HCT116 (cell line): Measurements from ENCODE around the gene RPL10A. TPM values are rescaled to one million over a fixed set of nuclear protein-coding genes. Genes with fewer than 3 reads are reported as not detected.
A peak's percentile ranks its signal among the peaks of the same experiment; 100 is the strongest.

Experiments used
- ATAC-seq: fragments of 200-7000 bp; cut with Tn5 transposase; 2 replicates; pipeline ENCODE4 v1.9.1; 2020; ENCODE audit warnings: mild to moderate bottlenecking, moderate library complexity
- BruUV-seq: library from RNA; stranded (reverse); fragments of 400-500 nt; replicated peaks from 2 replicates; lab custom pipeline; 2021; lab: Mats Ljungman, UMichigan
- CTCF ChIA-PET: fragments of 300-600 bp; sonication (Branson Sonifier 250); formaldehyde crosslinking; loops from one replicate; lab custom pipeline; 2021; ENCODE audit warnings: antibody characterized with exemption; lab: Charles Lee
- POLR2A ChIA-PET: fragments of 300-600, 350-600 bp; sonication (Branson Sonifier 250); formaldehyde crosslinking; loops from one replicate; lab custom pipeline; 2021; ENCODE audit warnings: antibody characterized with exemption; lab: Charles Lee
- RAD21 ChIA-PET, 2 experiments: fragments of 300-600 bp; sonication (Branson Sonifier 250); formaldehyde crosslinking; loops; one replicate each; lab custom pipeline; 2023; ENCODE audit warnings: low total read pairs in 2 of 2; ENCODE audit not compliant: uncharacterized antibody in 2 of 2, unreplicated experiment in 2 of 2, low non-redundant PET in 1 of 2; lab: Charles Lee
- DNase-seq: peaks from one replicate; pipeline ENCODE4 v3.0.0-alpha.2; 2010; ENCODE audit warnings: low read depth, low spot score
- H2AFZ ChIP-seq: fragments of 200-600 bp; shearing (Covaris generic), sonication (generic); 2 replicates; pipeline ENCODE4 v1.6.1; 2017; ENCODE audit warnings: low read depth, mixed run types, mixed read lengths, antibody characterized with exemption, low read length; ENCODE audit not compliant: poor library complexity, severe bottlenecking
- H3K27ac ChIP-seq: 2 replicates; pipeline ENCODE4 v1.5.1; 2012; ENCODE audit warnings: low read depth, low read length
- H3K27me3 ChIP-seq: fragments of 200-600 bp; sonication (generic); 2 replicates; pipeline ENCODE4 v1.6.1; 2016; ENCODE audit warnings: mixed run types, low read length, mixed read lengths; ENCODE audit not compliant: insufficient read depth
- H3K36me3 ChIP-seq, 2 experiments: fragments of 200-500 bp in 1 of 2; fragments of 200-600 bp in 1 of 2; sonication (Bioruptor generic) in 1 of 2; sonication (generic) in 1 of 2; 2 replicates each; pipeline versions ENCODE4 v1.5.1 to v1.6.1; 2014 to 2016; ENCODE audit warnings: low read length in 2 of 2, inconsistent platforms in 1 of 2, mixed read lengths in 1 of 2, mixed run types in 1 of 2; ENCODE audit not compliant: insufficient read depth in 2 of 2, control insufficient read depth in 1 of 2
- H3K4me1 ChIP-seq, 2 experiments: fragments of 200-600 bp in 1 of 2; sonication (generic) in 1 of 2; 2 replicates each; pipeline versions ENCODE4 v1.5.1 to v1.6.1; 2012 to 2017; ENCODE audit warnings: low read length in 2 of 2, inconsistent platforms in 1 of 2, mild to moderate bottlenecking in 1 of 2, mixed read lengths in 1 of 2, mixed run types in 1 of 2, moderate library complexity in 1 of 2; ENCODE audit not compliant: insufficient read depth in 2 of 2, control insufficient read depth in 1 of 2
- H3K4me2 ChIP-seq: fragments of 200-600 bp; sonication (generic); 2 replicates; pipeline ENCODE4 v1.6.1; 2017; ENCODE audit warnings: mixed run types, low read length, mixed read lengths
- H3K4me3 ChIP-seq, 2 experiments: fragments of 200-600 bp in 1 of 2; sonication (generic) in 1 of 2; replicated peaks in 1 of 2; 2 replicates each; pipeline ENCODE4 v1.5.1; 2011 to 2016; ENCODE audit warnings: low read length in 2 of 2, control low read depth in 1 of 2, low read depth in 1 of 2, mild to moderate bottlenecking in 1 of 2, mixed read lengths in 1 of 2, mixed run types in 1 of 2
- H3K79me2 ChIP-seq: fragments of 200-600 bp; sonication (generic); 2 replicates; pipeline ENCODE4 v1.6.1; 2017; ENCODE audit warnings: mild to moderate bottlenecking, mixed run types, low read length, moderate library complexity, mixed read lengths; ENCODE audit not compliant: insufficient read depth
- H3K9ac ChIP-seq: fragments of 200-600 bp; sonication (generic); 2 replicates; pipeline ENCODE4 v1.6.1; 2016; ENCODE audit warnings: low read length, mixed read lengths
- H3K9me2 ChIP-seq: fragments of 200-600 bp; sonication (generic), shearing (Covaris generic); 2 replicates; pipeline ENCODE4 v1.6.1; 2017; ENCODE audit warnings: mixed run types, mild to moderate bottlenecking, moderate library complexity; ENCODE audit not compliant: insufficient read depth
- H3K9me3 ChIP-seq, 2 experiments: fragments of 200-500 bp in 1 of 2; fragments of 200-600 bp in 1 of 2; sonication (Bioruptor generic) in 1 of 2; sonication (generic) in 1 of 2; 2 replicates each; pipeline ENCODE4 v1.6.1; 2014 to 2017; ENCODE audit warnings: low read length in 2 of 2, mixed read lengths in 2 of 2, inconsistent platforms in 1 of 2, low read depth in 1 of 2, mild to moderate bottlenecking in 1 of 2, mixed run types in 1 of 2, moderate library complexity in 1 of 2; ENCODE audit not compliant: control insufficient read depth in 1 of 2, insufficient read depth in 1 of 2
- H4K20me1 ChIP-seq: fragments of 200-600 bp; sonication (generic), shearing (Covaris generic); 2 replicates; pipeline ENCODE4 v1.6.1; 2017; ENCODE audit warnings: mixed run types, mild to moderate bottlenecking, moderate library complexity; ENCODE audit not compliant: insufficient read depth
- CEBPB ChIP-seq: IDR thresholded peaks from 2 replicates; pipeline ENCODE4 v1.6.1; 2012; ENCODE audit warnings: low read depth
- ELF1 ChIP-seq: IDR thresholded peaks from 2 replicates; pipeline ENCODE4 v1.6.1; 2012; ENCODE audit warnings: low read depth, borderline replicate concordance
- JUND ChIP-seq: IDR thresholded peaks from 2 replicates; pipeline ENCODE4 v1.6.1; 2012
- POLR2A ChIP-seq: IDR thresholded peaks from 2 replicates; pipeline ENCODE4 v1.7.0; 2011; ENCODE audit warnings: borderline replicate concordance; ENCODE audit not compliant: insufficient read depth, insufficient read length; ENCODE audit errors: extremely low read depth
- POLR2AphosphoS5 ChIP-seq: IDR thresholded peaks from 2 replicates; pipeline ENCODE4 v1.6.1; 2011; ENCODE audit warnings: mild to moderate bottlenecking, low read depth, low read length, moderate library complexity
- ZBTB33 ChIP-seq: IDR thresholded peaks from 2 replicates; pipeline ENCODE4 v1.6.1; 2011; ENCODE audit warnings: mild to moderate bottlenecking, low read length, moderate library complexity; ENCODE audit not compliant: insufficient replicate concordance; ENCODE audit errors: extremely low read depth
- intact Hi-C: fragments of 100-400 bp; cut with micrococcal nuclease; formaldehyde crosslinking; loops from 2 replicates; pipeline ENCODE4 v1.10.0; 2022
- total RNA-seq: library from RNA; stranded (reverse); gene quantifications from one replicate; pipeline ENCODE4 v1.2.1, GENCODE V29; 2021; ENCODE audit not compliant: unreplicated experiment

RPL10A gene
- total RNA-seq, 1 experiment from 2014 or later: 1,981 TPM

GRCh38 chr6:35471836-35472345, 3.7 kb downstream of the RPL10A start:
- DNase-seq: no peak
- H3K9me2 ChIP-seq: no peaks in the 10 kb centered on the region
- no peak for ATAC-seq
- RAD21 ChIA-PET: no interaction called here
- H3K27ac ChIP-seq: peak overlapping the region; percentile 82
- CTCF ChIA-PET: interaction anchor here (1.5 kb wide), 1 partner anchor 264 kb away, joined by 3 read pairs; no protein-coding TSS in a partner anchor
- POLR2A ChIA-PET: interaction anchor here (1.1 to 4.1 kb wide), 10 partner anchors 9 to 265 kb away, joined by 3 to 48 read pairs (median 4); partner anchors contain the start of genes ARMC12, DEF6 and TEAD3
- no peak overlapping the region for H3K4me2 ChIP-seq
- BruUV-seq: no TSS peak
- peaks cover 36% of the 10 kb centered on the region; the same call in 1 of the 2 replicates for H4K20me1 ChIP-seq
- H3K79me2 ChIP-seq: peaks cover 42% of the 10 kb centered on the region
- H3K9me3 ChIP-seq: no peaks in the 10 kb centered on the region
- TF ChIP-seq ZBTB33: no peak
- TF ChIP-seq ELF1: no peak
- 0 out of 2 replicates have a peak, but pooled peaks have one; percentile 41 for TF ChIP-seq POLR2AphosphoS5
- TF ChIP-seq POLR2A: peak; percentile 39
- TF ChIP-seq JUND: no peak
- no peak for TF ChIP-seq CEBPB
- no peak overlapping the region for H3K4me3 ChIP-seq
- H3K4me1 ChIP-seq: peaks cover 13 to 32% of the 10 kb centered on the region in 2 experiments; a peak in 3 of 4 replicates
- intact Hi-C loops: no loop called here
- H3K36me3 ChIP-seq: peaks cover 14 to 40% of the 10 kb centered on the region in 2 experiments; a peak in 3 of 4 replicates
- H3K9ac ChIP-seq: no peak overlapping the region
- H3K27me3 ChIP-seq: no peaks in the 10 kb centered on the region
- no peak overlapping the region for H2AFZ ChIP-seq
